Hippocampal formation (tissue), 2 donors: ENCODE measurements around the gene GBF1.

ENCODE experiments used
- DNase-seq, 2 donors: peaks; one replicate each; lab custom pipeline; 2025; lab: John Stamatoyannopoulos, UW

The GBF1 gene

GRCh38 chr10:102394801-102395399 is 149.6 kb downstream of the GBF1 start:
- no peak for DNase-seq

DNA sequence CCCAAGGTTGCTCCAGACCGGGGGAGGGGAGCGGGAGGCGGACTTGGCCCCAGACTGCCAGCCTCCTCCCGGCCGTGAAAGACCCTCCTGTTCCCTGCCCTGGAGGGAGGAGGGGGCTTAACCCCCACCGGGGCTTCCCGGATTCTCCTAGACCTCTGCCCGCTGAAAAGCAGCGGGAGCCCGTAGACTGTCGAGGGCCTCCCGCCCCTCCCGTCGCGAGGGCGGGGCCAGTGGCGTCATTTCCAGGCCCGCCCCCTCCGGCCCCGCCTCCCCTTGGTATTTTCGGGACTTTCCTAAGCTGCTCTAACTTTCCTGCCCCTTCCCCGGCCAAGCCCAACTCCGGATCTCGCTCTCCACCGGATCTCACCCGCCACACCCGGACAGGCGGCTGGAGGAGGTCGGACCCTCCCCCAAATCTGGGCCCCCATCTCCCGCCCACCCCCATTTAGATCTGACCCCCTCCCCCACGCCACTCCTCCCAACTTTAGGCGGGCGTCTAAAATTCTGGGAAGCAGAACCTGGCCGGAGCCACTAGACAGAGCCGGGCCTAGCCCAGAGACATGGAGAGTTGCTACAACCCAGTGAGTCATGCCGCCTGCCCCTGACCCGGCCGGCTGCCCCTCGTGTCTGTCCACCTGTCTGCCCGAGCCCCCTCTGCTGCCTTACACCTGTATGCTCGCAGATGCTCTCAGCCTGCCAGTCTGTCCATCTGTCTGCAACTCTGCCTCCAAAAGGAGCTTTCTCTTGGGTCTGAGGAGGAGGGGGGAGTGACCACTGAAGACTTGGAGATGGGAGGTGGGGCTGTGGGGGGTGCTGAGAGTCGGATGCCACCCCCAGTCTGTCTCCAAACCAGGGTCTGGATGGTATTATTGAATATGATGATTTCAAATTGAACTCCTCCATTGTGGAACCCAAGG is 150.3 kb downstream of the GBF1 start, which contains the start of gene NFKB2:
Gene NFKB2, plus strand, starts transcription at position 306 of the 917 bp plus-strand sequence. Its CDS starts 255 bp downstream, at position 561.
- peak; percentile 65 to 77 for DNase-seq

GRCh38 chr10:102396317-102396650 is 151.0 kb downstream of the GBF1 start:
- DNase-seq, result no peak

GRCh38 chr10:102396730-102397151 is 151.4 kb downstream of the GBF1 start:
- DNase-seq, result no peak

- no peak for DNase-seq
Measured at GRCh38 chr10:102397222-102398171, 152.2 kb downstream of the GBF1 start.

DNA sequence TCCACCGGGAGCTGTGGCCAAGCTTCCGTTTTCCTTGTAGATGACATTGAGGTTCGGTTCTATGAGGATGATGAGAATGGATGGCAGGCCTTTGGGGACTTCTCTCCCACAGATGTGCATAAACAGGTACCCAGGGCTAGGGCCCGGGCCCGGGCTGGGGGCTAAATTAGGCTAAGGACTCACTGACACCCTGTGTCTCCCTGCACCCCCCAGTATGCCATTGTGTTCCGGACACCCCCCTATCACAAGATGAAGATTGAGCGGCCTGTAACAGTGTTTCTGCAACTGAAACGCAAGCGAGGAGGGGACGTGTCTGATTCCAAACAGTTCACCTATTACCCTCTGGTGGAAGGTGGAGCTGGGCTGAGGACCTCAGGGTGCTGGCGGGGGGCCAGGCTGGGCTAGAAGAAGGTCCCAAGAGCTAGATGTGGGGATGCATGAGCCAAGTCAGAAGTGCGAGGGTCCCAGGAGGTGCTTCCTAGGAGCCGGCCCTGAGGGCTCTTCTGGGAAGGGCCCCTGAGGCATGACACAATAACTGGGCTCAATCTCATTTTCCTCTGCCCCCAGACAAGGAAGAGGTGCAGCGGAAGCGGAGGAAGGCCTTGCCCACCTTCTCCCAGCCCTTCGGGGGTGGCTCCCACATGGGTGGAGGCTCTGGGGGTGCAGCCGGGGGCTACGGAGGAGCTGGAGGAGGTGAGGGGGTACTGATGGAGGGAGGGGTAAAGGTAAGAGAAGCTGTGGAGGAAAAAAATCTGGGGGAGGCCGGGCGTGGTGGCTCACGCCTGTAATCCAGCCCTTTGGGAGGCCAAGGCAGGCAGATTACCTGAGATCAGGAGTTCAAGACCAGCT is 153.1 kb downstream of the GBF1 start:
- no peak for DNase-seq

- peak; percentile 72 to 80 for DNase-seq
Measured at GRCh38 chr10:102399217-102400021, 154.1 kb downstream of the GBF1 start.

DNA sequence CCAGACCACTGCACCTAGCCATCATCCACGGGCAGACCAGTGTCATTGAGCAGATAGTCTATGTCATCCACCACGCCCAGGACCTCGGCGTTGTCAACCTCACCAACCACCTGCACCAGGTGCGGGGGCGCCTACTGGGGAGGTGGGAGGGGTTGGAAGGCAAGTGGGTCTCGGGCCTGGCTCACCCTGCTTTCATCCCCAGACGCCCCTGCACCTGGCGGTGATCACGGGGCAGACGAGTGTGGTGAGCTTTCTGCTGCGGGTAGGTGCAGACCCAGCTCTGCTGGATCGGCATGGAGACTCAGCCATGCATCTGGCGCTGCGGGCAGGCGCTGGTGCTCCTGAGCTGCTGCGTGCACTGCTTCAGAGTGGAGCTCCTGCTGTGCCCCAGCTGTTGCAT is 154.7 kb downstream of the GBF1 start:
- no peak for DNase-seq

DNA sequence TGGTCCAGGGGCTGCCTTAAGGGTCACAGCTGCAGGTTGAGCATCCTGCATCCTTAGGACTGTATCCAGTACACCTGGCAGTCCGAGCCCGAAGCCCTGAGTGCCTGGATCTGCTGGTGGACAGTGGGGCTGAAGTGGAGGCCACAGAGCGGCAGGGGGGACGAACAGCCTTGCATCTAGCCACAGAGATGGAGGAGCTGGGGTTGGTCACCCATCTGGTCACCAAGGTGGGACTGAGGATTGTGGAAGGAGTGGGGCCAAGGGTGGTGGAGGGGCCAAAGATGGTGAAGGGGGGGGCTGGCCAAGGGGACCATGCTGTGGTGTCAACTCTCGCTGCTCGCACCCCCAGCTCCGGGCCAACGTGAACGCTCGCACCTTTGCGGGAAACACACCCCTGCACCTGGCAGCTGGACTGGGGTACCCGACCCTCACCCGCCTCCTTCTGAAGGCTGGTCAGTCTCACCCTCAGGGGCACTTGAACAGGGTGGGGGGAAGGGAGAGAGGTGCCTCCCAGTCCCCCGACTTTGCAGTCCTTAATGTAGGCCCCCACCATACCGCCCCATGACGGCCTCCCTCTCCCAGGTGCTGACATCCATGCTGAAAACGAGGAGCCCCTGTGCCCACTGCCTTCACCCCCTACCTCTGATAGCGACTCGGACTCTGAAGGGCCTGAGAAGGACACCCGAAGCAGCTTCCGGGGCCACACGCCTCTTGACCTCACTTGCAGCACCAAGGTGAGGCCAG is 155.4 kb downstream of the GBF1 start:
- no peak for DNase-seq

- DNase-seq, result no peak
Measured at GRCh38 chr10:102401342-102401654, 156.0 kb downstream of the GBF1 start.

DNA sequence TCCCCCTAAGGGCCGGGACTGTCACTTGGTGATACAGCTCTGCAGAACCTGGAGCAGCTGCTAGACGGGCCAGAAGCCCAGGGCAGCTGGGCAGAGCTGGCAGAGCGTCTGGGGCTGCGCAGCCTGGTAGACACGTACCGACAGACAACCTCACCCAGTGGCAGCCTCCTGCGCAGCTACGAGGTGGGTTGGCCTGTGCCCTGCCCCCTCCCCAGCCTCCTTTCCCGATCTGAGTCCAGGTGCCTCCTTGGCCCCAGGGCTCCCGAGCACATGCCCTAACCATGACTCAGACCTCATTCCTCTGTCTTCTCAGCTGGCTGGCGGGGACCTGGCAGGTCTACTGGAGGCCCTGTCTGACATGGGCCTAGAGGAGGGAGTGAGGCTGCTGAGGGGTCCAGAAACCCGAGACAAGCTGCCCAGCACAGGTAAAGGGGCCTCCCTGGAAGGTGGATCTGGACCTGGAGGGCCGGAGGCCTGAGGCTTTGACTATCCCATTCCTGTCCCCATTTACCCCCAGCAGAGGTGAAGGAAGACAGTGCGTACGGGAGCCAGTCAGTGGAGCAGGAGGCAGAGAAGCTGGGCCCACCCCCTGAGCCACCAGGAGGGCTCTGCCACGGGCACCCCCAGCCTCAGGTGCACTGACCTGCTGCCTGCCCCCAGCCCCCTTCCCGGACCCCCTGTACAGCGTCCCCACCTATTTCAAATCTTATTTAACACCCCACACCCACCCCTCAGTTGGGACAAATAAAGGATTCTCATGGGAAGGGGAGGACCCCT is 156.6 kb downstream of the GBF1 start:
- no peak for DNase-seq

DNA sequence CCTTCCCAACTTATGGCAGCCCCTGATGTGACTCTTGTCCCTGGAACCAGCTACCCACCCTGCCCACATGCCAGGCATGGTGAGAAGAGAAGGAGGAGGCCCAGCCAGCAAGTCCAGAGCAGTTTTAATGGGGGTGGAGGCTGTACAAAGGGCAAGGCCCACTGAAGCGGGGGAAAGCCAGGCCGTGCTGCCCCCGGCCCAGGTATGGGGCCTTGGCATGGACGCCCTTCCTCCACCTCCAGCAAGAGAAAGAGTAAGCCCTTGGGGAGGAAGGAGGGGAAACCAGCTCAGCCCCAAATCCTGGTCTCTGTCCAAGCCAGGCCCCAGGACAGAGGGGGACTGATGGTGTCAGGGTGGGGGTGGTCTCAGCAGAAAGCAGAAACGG is 157.2 kb downstream of the GBF1 start:
- DNase-seq, result no peak

GRCh38 chr10:102403115-102403514 is 157.8 kb downstream of the GBF1 start:
- DNase-seq, result no peak

DNA sequence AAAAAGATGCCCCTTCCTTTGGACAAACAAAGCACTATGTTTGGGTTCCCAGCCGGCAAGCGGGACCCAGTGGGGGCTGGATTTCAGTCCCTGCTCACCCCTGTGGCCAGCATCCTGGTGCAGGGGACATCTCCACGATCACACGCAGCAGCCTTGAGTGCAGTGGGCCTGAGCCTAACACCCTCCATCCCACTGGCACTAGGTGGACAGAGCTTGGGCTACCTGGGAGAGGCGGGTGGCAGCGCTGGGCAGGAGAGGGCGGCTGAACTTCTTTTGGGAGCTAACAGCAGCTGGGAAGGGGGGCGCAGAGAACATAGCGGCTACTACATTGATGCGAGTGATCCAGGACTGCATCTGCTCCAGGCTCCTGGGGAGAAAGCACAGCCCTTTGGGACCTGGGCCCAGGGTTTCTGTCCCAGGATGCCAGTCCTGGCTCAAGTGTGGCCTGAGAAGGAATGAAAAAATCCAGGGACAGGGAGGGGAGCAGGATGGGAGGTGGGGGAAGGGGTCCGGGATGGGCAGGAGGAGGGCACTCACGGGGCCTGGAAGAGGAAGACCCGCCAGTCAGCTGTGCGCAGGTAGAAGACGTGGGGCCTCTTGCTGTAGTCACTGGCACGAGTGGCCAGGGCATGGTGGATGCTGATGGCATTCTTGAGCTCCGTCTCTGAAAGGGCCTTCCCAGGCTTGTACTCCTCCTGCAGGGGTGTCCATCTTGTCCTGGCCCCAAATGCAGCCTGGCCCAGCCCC is 159.2 kb downstream of the GBF1 start:
- no peak for DNase-seq

- no peak for DNase-seq
Measured at GRCh38 chr10:102405108-102405571, 159.8 kb downstream of the GBF1 start.

DNA sequence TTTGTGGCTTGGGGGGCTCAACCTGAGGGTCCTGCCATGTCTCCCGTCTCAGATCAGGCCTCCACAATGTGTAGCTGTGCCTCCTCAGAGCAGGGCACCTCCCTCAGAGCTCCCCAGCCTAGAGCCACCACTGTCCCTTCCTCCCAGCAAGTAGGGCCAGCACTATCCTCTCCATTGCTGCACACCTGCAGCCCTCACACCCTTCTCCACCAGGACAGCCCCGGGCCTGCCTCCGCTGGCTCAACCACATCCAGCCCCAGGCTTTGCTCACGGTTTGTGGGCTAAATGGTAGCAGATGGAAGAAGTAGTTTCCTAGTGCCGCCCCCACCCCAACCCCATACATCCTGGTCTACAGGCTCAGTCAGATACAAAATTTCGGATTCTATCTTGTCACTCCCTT is 160.3 kb downstream of the GBF1 start:
- DNase-seq, result no peak

- no peak for DNase-seq
Measured at GRCh38 chr10:102406815-102407214, 161.5 kb downstream of the GBF1 start.

GRCh38 chr10:102407425-102408130 is 162.2 kb downstream of the GBF1 start:
- no peak for DNase-seq
